CD14-positive monocyte (primary cell): Measurements from ENCODE around the gene KCNMB1. TPM values are rescaled to one million over a fixed set of nuclear protein-coding genes. Genes with fewer than 3 reads are reported as not detected.

Experiments
- DNase-seq, 3 donors: peaks; one replicate each; pipeline ENCODE4 v3.0.0-alpha.2; 2011 to 2022
- H2AFZ ChIP-seq: 2 replicates; pipeline ENCODE4 v1.6.0; 2012; ENCODE audit warnings: mild to moderate bottlenecking, low read depth, low read length, inconsistent platforms; ENCODE audit not compliant: insufficient read depth, poor library complexity, severe bottlenecking
- H3K27ac ChIP-seq, 2 donors: 1 replicate in 1 of 2; 2 replicates in 1 of 2; pipeline ENCODE4 v1.5.1; 2012 to 2013; ENCODE audit warnings: low read length in 2 of 2, control low read depth in 1 of 2, inconsistent platforms in 1 of 2, low read depth in 1 of 2, mild to moderate bottlenecking in 1 of 2
- H3K27me3 ChIP-seq, 2 donors: one replicate each; pipeline versions ENCODE4 v1.6.0 to v1.6.1; 2011 to 2013; ENCODE audit warnings: low read length in 2 of 2; ENCODE audit not compliant: control insufficient read depth in 2 of 2, insufficient read depth in 2 of 2
- H3K36me3 ChIP-seq, 2 donors: replicated peaks in 1 of 2; 1 replicate in 1 of 2; 2 replicates in 1 of 2; pipeline versions ENCODE4 v1.5.1 to v1.6.1; 2012 to 2013; ENCODE audit warnings: low read length in 2 of 2, control low read depth in 1 of 2, inconsistent platforms in 1 of 2, mild to moderate bottlenecking in 1 of 2; ENCODE audit not compliant: insufficient read depth in 2 of 2, control insufficient read depth in 1 of 2
- H3K4me1 ChIP-seq, 2 donors: 1 replicate in 1 of 2; 2 replicates in 1 of 2; pipeline versions ENCODE4 v1.5.1 to v1.6.1; 2012 to 2013; ENCODE audit warnings: low read length in 2 of 2, control low read depth in 1 of 2, inconsistent platforms in 1 of 2, mild to moderate bottlenecking in 1 of 2, moderate library complexity in 1 of 2; ENCODE audit not compliant: insufficient read depth in 2 of 2, control insufficient read depth in 1 of 2
- H3K4me2 ChIP-seq: replicated peaks from 2 replicates; pipeline ENCODE3; 2012; ENCODE audit warnings: low read length, moderate library complexity, mild to moderate bottlenecking; ENCODE audit not compliant: poor library complexity, severe bottlenecking; ENCODE audit errors: extremely low read depth
- H3K4me3 ChIP-seq, 3 experiments: fragments of 200-600 bp in 1 of 3; sonication (generic) in 1 of 3; replicated peaks in 1 of 3; 1 replicate in 2 of 3; 2 replicates in 1 of 3; pipeline ENCODE4 v1.5.1; 2011 to 2013; ENCODE audit warnings: low read length in 3 of 3, mild to moderate bottlenecking in 3 of 3, control low read depth in 2 of 3, low read depth in 2 of 3, inconsistent platforms in 1 of 3, moderate library complexity in 1 of 3
- H3K79me2 ChIP-seq: 2 replicates; pipeline ENCODE4 v1.6.0; 2012; ENCODE audit warnings: mild to moderate bottlenecking, control low read depth, inconsistent platforms, low read length, moderate library complexity; ENCODE audit not compliant: insufficient read depth
- H3K9ac ChIP-seq: 2 replicates; pipeline ENCODE4 v1.6.0; 2017; ENCODE audit warnings: low read length, mild to moderate bottlenecking; ENCODE audit not compliant: insufficient read depth, poor library complexity, severe bottlenecking
- H3K9me3 ChIP-seq, 2 donors: replicated peaks in 1 of 2; 1 replicate in 1 of 2; 2 replicates in 1 of 2; pipeline versions ENCODE4 v1.5.1 to v1.6.1; 2012 to 2013; ENCODE audit warnings: low read length in 2 of 2, control low read depth in 1 of 2; ENCODE audit not compliant: control insufficient read depth in 1 of 2, insufficient read depth in 1 of 2
- H4K20me1 ChIP-seq: 2 replicates; pipeline ENCODE4 v1.6.0; 2012; ENCODE audit warnings: mild to moderate bottlenecking, low read length, control low read depth, moderate library complexity; ENCODE audit not compliant: insufficient read depth
- H3K27ac Mint-ChIP-seq, 7 donors: one replicate each; pipeline ENCODE4 v1.8.0; 2020; ENCODE audit warnings: mild to moderate bottlenecking in 7 of 7, mixed read lengths in 7 of 7, moderate library complexity in 6 of 7, inconsistent platforms in 2 of 7
- H3K27me3 Mint-ChIP-seq, 3 donors: one replicate each; pipeline ENCODE4 v1.8.0; 2021 to 2022; ENCODE audit warnings: low read depth in 3 of 3, mild to moderate bottlenecking in 3 of 3, mixed read lengths in 3 of 3, moderate library complexity in 3 of 3, inconsistent platforms in 1 of 3
- H3K36me3 Mint-ChIP-seq, 2 donors: one replicate each; pipeline ENCODE4 v1.8.0; 2020; ENCODE audit warnings: mixed read lengths in 2 of 2, inconsistent platforms in 1 of 2, mild to moderate bottlenecking in 1 of 2
- H3K4me1 Mint-ChIP-seq: one replicate; pipeline ENCODE4 v1.8.0; 2020; ENCODE audit warnings: mild to moderate bottlenecking, mixed read lengths
- H3K4me3 Mint-ChIP-seq, 2 donors: one replicate each; pipeline ENCODE4 v1.8.0; 2020; ENCODE audit warnings: mild to moderate bottlenecking in 2 of 2, mixed read lengths in 2 of 2, moderate library complexity in 1 of 2
- H3K9me3 Mint-ChIP-seq, 7 donors: one replicate each; pipeline ENCODE4 v1.8.0; 2020 to 2022; ENCODE audit warnings: mixed read lengths in 7 of 7, mild to moderate bottlenecking in 6 of 7, moderate library complexity in 6 of 7, inconsistent platforms in 2 of 7
- WGBS: methylation state at CpG from one replicate; pipeline ENCODE4 v1.1.5; 2013; ENCODE audit warnings: missing lambda C conversion rate; ENCODE audit not compliant: insufficient coverage; 5-methylcytosine and 5-hydroxymethylcytosine counted together
- intact Hi-C, 2 donors: fragments of 100-400 bp; cut with micrococcal nuclease; formaldehyde crosslinking; loops; one replicate each; pipeline versions ENCODE4 v1.15.0 to v1.15.1; 2023
- polyA plus RNA-seq, 3 donors: library from polyadenylated mRNA; depleted of rRNA in 1 of 3; unstranded in 2 of 3; stranded (reverse) in 1 of 3; fragments of 300-500 nt in 2 of 3; fragments of >200 nt in 1 of 3; fragmentation: Illumina TruSeq in 2 of 3; gene quantifications; 1 replicate in 2 of 3; 2 replicates in 1 of 3; pipeline ENCODE4 v1.2.3, GENCODE V29; 2012 to 2021
- TF ChIP-seq, protein P1 (sequence below): fragments of 200-600 bp; IDR thresholded peaks from one replicate; pipeline ENCODE4 v1.8.0; 2022; ENCODE audit warnings: antibody characterized with exemption, mild to moderate bottlenecking

KCNMB1 gene
- polyA plus RNA-seq, 3 donors = 0.79 to 20.8 (median 1.2) TPM

DNA sequence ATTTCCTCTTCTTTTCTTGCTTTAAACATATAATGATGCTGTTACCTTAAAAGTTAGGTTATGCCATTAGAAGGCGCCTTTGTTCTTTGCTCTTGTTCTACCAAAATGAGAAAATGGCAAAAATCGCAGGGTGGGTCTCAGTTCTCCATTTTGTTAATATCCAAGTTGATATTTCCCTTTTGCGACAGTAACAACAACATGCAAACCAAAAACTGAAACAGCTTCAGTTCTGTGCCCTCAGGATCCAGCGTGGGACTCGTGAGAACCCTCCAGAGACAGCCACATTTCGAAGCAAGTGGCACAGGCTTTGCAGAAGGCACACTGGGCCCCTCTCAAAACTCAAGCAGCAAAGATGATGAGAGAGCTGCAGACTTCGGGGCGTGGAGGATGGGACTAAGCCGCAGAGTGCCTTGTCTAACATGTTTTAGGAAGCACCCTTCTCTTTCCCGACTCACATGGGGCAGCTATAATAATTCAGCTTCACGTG lies 58.6 kb downstream of the KCNMB1 start:
- DNase-seq = peak in 1 of 3 donors; percentile 64
- intact Hi-C loops = loop anchor here (2.0 to 5.0 kb wide), 3 partner anchors 18 to 38 kb away; partner anchors contain the start of gene LCP2 (in 1 of the 2)
- Mint-ChIP-seq H3K4me1 (peaks cover 44% of the 10 kb centered on the region), H3K27ac (no peak overlapping the region), H3K4me3 (peak overlapping the region in 1 of 2 donors; percentile 75), H3K36me3 (peaks cover 4 to 5% of the 10 kb centered on the region in 2 donors), H3K27me3 (peaks cover 0 to 14% (median 6%) of the 10 kb centered on the region in 3 donors), H3K9me3 (no peaks in the 10 kb centered on the region)
- peak overlapping the region; percentile 4 to 42 (median 25) for H3K4me3 ChIP-seq
- H2AFZ ChIP-seq = no peak overlapping the region
- H3K79me2 ChIP-seq = peaks cover 5% of the 10 kb centered on the region
- H3K27me3 ChIP-seq = no peaks in the 10 kb centered on the region
- no peaks in the 10 kb centered on the region for H4K20me1 ChIP-seq
- TF ChIP-seq, protein P1, sequence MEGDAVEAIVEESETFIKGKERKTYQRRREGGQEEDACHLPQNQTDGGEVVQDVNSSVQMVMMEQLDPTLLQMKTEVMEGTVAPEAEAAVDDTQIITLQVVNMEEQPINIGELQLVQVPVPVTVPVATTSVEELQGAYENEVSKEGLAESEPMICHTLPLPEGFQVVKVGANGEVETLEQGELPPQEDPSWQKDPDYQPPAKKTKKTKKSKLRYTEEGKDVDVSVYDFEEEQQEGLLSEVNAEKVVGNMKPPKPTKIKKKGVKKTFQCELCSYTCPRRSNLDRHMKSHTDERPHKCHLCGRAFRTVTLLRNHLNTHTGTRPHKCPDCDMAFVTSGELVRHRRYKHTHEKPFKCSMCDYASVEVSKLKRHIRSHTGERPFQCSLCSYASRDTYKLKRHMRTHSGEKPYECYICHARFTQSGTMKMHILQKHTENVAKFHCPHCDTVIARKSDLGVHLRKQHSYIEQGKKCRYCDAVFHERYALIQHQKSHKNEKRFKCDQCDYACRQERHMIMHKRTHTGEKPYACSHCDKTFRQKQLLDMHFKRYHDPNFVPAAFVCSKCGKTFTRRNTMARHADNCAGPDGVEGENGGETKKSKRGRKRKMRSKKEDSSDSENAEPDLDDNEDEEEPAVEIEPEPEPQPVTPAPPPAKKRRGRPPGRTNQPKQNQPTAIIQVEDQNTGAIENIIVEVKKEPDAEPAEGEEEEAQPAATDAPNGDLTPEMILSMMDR = no peak
- H3K27ac ChIP-seq = peak overlapping the region; percentile 94 to 99
- no peaks in the 10 kb centered on the region for H3K9me3 ChIP-seq
- peaks cover 77 to 84% of the 10 kb centered on the region in 2 donors for H3K4me1 ChIP-seq
- H3K4me2 ChIP-seq = peak overlapping the region; percentile 68
- WGBS = 19% methylated on average over 5 of the region's 11 CpGs
- H3K36me3 ChIP-seq = no peaks in the 10 kb centered on the region
- H3K9ac ChIP-seq = peak overlapping the region; percentile 69

DNA sequence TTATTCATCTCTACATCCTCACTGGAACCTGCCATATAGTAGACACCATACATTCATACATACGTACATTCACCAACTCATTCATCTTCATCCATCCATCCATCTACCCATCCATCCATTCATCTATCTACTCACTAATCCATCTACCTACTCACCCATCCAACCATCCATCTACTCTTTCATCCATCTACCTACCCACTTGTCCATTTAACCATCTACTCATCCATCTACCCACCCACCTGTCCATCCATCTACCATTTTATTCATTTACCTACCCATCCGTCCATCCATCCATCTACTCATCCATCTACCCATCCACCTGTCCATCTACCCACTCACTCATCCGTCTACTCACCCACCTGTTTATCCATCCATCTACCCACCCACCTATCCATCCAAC lies 59.6 kb downstream of the KCNMB1 start:
- Mint-ChIP-seq H3K36me3 (peaks cover 0 to 5% of the 10 kb centered on the region in 2 donors), H3K4me3 (no peak overlapping the region), H3K27me3 (peaks cover 0 to 11% (median 3%) of the 10 kb centered on the region in 3 donors), H3K4me1 (peaks cover 35% of the 10 kb centered on the region), H3K27ac (no peak overlapping the region), H3K9me3 (no peaks in the 10 kb centered on the region)
- no peaks in the 10 kb centered on the region for H4K20me1 ChIP-seq
- H3K27me3 ChIP-seq = no peaks in the 10 kb centered on the region
- peak overlapping the region; percentile 9 to 94 for H3K27ac ChIP-seq
- H3K79me2 ChIP-seq = peaks cover 5% of the 10 kb centered on the region
- WGBS = 69% methylated on average over 2 of the region's 3 CpGs
- H3K4me2 ChIP-seq = peak overlapping the region; percentile 68
- H3K4me1 ChIP-seq = peaks cover 66 to 74% of the 10 kb centered on the region in 2 donors
- no peak overlapping the region for H3K9ac ChIP-seq
- no peaks in the 10 kb centered on the region for H3K36me3 ChIP-seq
- no peak overlapping the region for H2AFZ ChIP-seq
- H3K4me3 ChIP-seq = peak overlapping the region in 1 of 3 experiments; percentile 42
- TF ChIP-seq, protein P1 = no peak
- no peaks in the 10 kb centered on the region for H3K9me3 ChIP-seq
- DNase-seq = no peak
- intact Hi-C loops = no loop called here
